Astrocyte (in vitro differentiated cells and primary cell): ENCODE data around the gene GRID2. TPM values are rescaled to one million over a fixed set of nuclear protein-coding genes. Genes with fewer than 3 reads are reported as not detected.
"Not testable (repeated sequence)": the region's sequence is repeated elsewhere in the genome, so short reads cannot be mapped to it uniquely, and the experiment has no call there.

Experiments used
- DNase-seq: peaks from one replicate; pipeline ENCODE4 v3.0.0-alpha.2; 2010; ENCODE audit warnings: low read depth
- FAIRE-seq: peaks from 2 replicates; lab custom pipeline; 2011; peaks lifted over from hg19 to GRCh38; lab: Jason Lieb, UNC
- H2AFZ ChIP-seq: 2 replicates; pipeline ENCODE4 v1.6.0; 2012; ENCODE audit warnings: low read depth, low read length, inconsistent platforms
- H3K27ac ChIP-seq: 2 replicates; pipeline ENCODE4 v1.5.1; 2011; ENCODE audit warnings: low read depth, low read length, inconsistent platforms
- H3K27me3 ChIP-seq: 2 replicates; pipeline ENCODE4 v1.6.0; 2011; ENCODE audit warnings: low read length, inconsistent platforms; ENCODE audit not compliant: insufficient read depth
- H3K36me3 ChIP-seq: 2 replicates; pipeline ENCODE4 v1.5.1; 2011; ENCODE audit warnings: low read length, inconsistent platforms; ENCODE audit not compliant: insufficient read depth
- H3K4me1 ChIP-seq: 2 replicates; pipeline ENCODE4 v1.5.1; 2011; ENCODE audit warnings: low read length, inconsistent platforms; ENCODE audit not compliant: insufficient read depth
- H3K4me2 ChIP-seq: 2 replicates; pipeline ENCODE4 v1.6.0; 2012; ENCODE audit warnings: low read length, inconsistent platforms
- H3K4me3 ChIP-seq: 2 replicates; pipeline ENCODE4 v1.5.1; 2011; ENCODE audit warnings: low read depth, mild to moderate bottlenecking, low read length, inconsistent platforms; ENCODE audit not compliant: insufficient read depth
- H3K79me2 ChIP-seq: 2 replicates; pipeline ENCODE4 v1.6.0; 2012; ENCODE audit warnings: mild to moderate bottlenecking, low read length, inconsistent platforms; ENCODE audit not compliant: insufficient read depth
- H3K9ac ChIP-seq: 2 replicates; pipeline ENCODE4 v1.6.0; 2012; ENCODE audit warnings: mild to moderate bottlenecking, low read length, inconsistent platforms
- H3K9me3 ChIP-seq: 2 replicates; pipeline ENCODE4 v1.5.1; 2012; ENCODE audit warnings: low read depth, mild to moderate bottlenecking, low read length, inconsistent platforms; ENCODE audit not compliant: insufficient read depth
- H4K20me1 ChIP-seq: 2 replicates; pipeline ENCODE4 v1.6.0; 2012; ENCODE audit warnings: low read length, inconsistent platforms; ENCODE audit not compliant: insufficient read depth
- H3K27ac Mint-ChIP-seq: one replicate; pipeline ENCODE4 v1.8.0; 2021; ENCODE audit warnings: mild to moderate bottlenecking, mixed read lengths; ENCODE audit not compliant: unreplicated experiment
- H3K27me3 Mint-ChIP-seq: one replicate; pipeline ENCODE4 v1.8.0; 2021; ENCODE audit warnings: low read depth, mixed read lengths; ENCODE audit not compliant: unreplicated experiment
- H3K36me3 Mint-ChIP-seq: one replicate; pipeline ENCODE4 v1.8.0; 2021; ENCODE audit warnings: low read depth, mixed read lengths; ENCODE audit not compliant: unreplicated experiment
- H3K4me1 Mint-ChIP-seq: one replicate; pipeline ENCODE4 v1.8.0; 2021; ENCODE audit warnings: low read depth, mixed read lengths; ENCODE audit not compliant: unreplicated experiment
- H3K4me3 Mint-ChIP-seq: one replicate; pipeline ENCODE4 v1.8.0; 2021; ENCODE audit warnings: mild to moderate bottlenecking, moderate library complexity, mixed read lengths; ENCODE audit not compliant: unreplicated experiment
- H3K9me3 Mint-ChIP-seq: one replicate; pipeline ENCODE4 v1.8.0; 2021; ENCODE audit warnings: mild to moderate bottlenecking, mixed read lengths; ENCODE audit not compliant: unreplicated experiment
- EZH2 ChIP-seq: IDR thresholded peaks from 2 replicates; pipeline ENCODE4 v1.6.1; 2012; ENCODE audit warnings: mild to moderate bottlenecking, low read length, inconsistent platforms; ENCODE audit not compliant: insufficient read depth
- total RNA-seq: library from RNA; stranded (reverse); gene quantifications from 2 replicates; pipeline ENCODE4 v1.2.1, GENCODE V29; 2021
- TF ChIP-seq, protein P1 (sequence below): IDR thresholded peaks from 2 replicates; pipeline ENCODE4 v1.5.1; 2011; ENCODE audit warnings: low read depth, mild to moderate bottlenecking, inconsistent platforms, low read length, moderate library complexity; ENCODE audit not compliant: insufficient read depth

Gene GRID2
- total RNA-seq, 1 donor from 2014 or later = 0.14 TPM

GRCh38 chr4:92406488-92406887 is 102.7 kb downstream of the GRID2 start:
- no peak for FAIRE-seq
- H3K4me3 Mint-ChIP-seq = no peak overlapping the region

GRCh38 chr4:92421920-92422319 is 118.2 kb downstream of the GRID2 start:
- no peaks in the 10 kb centered on the region for H3K27me3 ChIP-seq
- no peak for DNase-seq
- Mint-ChIP-seq H3K27ac (no peak overlapping the region), H3K9me3 (no peaks in the 10 kb centered on the region), H3K4me3 (no peak overlapping the region), H3K27me3 (no peaks in the 10 kb centered on the region), H3K36me3 (no peaks in the 10 kb centered on the region), H3K4me1 (no peaks in the 10 kb centered on the region)
- H3K4me2 ChIP-seq = no peak overlapping the region
- no peaks in the 10 kb centered on the region for H4K20me1 ChIP-seq
- no peak for TF ChIP-seq EZH2
- TF ChIP-seq, protein P1, sequence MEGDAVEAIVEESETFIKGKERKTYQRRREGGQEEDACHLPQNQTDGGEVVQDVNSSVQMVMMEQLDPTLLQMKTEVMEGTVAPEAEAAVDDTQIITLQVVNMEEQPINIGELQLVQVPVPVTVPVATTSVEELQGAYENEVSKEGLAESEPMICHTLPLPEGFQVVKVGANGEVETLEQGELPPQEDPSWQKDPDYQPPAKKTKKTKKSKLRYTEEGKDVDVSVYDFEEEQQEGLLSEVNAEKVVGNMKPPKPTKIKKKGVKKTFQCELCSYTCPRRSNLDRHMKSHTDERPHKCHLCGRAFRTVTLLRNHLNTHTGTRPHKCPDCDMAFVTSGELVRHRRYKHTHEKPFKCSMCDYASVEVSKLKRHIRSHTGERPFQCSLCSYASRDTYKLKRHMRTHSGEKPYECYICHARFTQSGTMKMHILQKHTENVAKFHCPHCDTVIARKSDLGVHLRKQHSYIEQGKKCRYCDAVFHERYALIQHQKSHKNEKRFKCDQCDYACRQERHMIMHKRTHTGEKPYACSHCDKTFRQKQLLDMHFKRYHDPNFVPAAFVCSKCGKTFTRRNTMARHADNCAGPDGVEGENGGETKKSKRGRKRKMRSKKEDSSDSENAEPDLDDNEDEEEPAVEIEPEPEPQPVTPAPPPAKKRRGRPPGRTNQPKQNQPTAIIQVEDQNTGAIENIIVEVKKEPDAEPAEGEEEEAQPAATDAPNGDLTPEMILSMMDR = no peak
- H3K79me2 ChIP-seq = no peaks in the 10 kb centered on the region
- no peak overlapping the region for H3K4me3 ChIP-seq
- FAIRE-seq = no peak
- H3K9ac ChIP-seq = no peak overlapping the region
- no peaks in the 10 kb centered on the region for H3K9me3 ChIP-seq
- no peaks in the 10 kb centered on the region for H3K4me1 ChIP-seq
- H3K36me3 ChIP-seq = no peaks in the 10 kb centered on the region
- H3K27ac ChIP-seq = no peak overlapping the region
- H2AFZ ChIP-seq = no peak overlapping the region

More at GRCh38 chr4:92406488-92406887, 102.7 kb downstream of the GRID2 start:
- H4K20me1 ChIP-seq = no peaks in the 10 kb centered on the region
- H3K27me3 ChIP-seq = no peaks in the 10 kb centered on the region
- no peaks in the 10 kb centered on the region for H3K4me1 ChIP-seq
- no peaks in the 10 kb centered on the region for H3K79me2 ChIP-seq
- no peaks in the 10 kb centered on the region for H3K9me3 ChIP-seq
- no peak overlapping the region for H3K27ac Mint-ChIP-seq
- H3K27me3 Mint-ChIP-seq = no peaks in the 10 kb centered on the region
- no peak for DNase-seq
- no peak overlapping the region for H2AFZ ChIP-seq
- H3K4me2 ChIP-seq = no peak overlapping the region
- no peaks in the 10 kb centered on the region for H3K4me1 Mint-ChIP-seq
- H3K9ac ChIP-seq = no peak overlapping the region
- H3K36me3 ChIP-seq = no peaks in the 10 kb centered on the region
- no peak overlapping the region for H3K27ac ChIP-seq
- no peaks in the 10 kb centered on the region for H3K9me3 Mint-ChIP-seq
- TF ChIP-seq, protein P1 = no peak
- no peak for TF ChIP-seq EZH2
- H3K4me3 ChIP-seq = no peak overlapping the region
- no peaks in the 10 kb centered on the region for H3K36me3 Mint-ChIP-seq

GRCh38 chr4:92433272-92433758 is 129.5 kb downstream of the GRID2 start:
- H3K27ac Mint-ChIP-seq = no peak overlapping the region
- H3K36me3 Mint-ChIP-seq = no peaks in the 10 kb centered on the region
- H3K27me3 Mint-ChIP-seq = no peaks in the 10 kb centered on the region
- Histone ChIP-seq H4K20me1 (no peaks in the 10 kb centered on the region), H2AFZ (no peak overlapping the region), H3K36me3 (no peaks in the 10 kb centered on the region), H3K4me1 (no peaks in the 10 kb centered on the region), H3K27me3 (no peaks in the 10 kb centered on the region), H3K4me2 (no peak overlapping the region), H3K27ac (no peak overlapping the region), H3K9me3 (peaks cover 3% of the 10 kb centered on the region), H3K79me2 (no peaks in the 10 kb centered on the region), H3K9ac (no peak overlapping the region), H3K4me3 (no peak overlapping the region)
- TF ChIP-seq, protein P1 = no peak
- no peak for TF ChIP-seq EZH2
- no peak overlapping the region for H3K4me3 Mint-ChIP-seq
- DNase-seq (no peak), FAIRE-seq (no peak)
- peaks cover 4% of the 10 kb centered on the region for H3K9me3 Mint-ChIP-seq
- H3K4me1 Mint-ChIP-seq = no peaks in the 10 kb centered on the region

DNA sequence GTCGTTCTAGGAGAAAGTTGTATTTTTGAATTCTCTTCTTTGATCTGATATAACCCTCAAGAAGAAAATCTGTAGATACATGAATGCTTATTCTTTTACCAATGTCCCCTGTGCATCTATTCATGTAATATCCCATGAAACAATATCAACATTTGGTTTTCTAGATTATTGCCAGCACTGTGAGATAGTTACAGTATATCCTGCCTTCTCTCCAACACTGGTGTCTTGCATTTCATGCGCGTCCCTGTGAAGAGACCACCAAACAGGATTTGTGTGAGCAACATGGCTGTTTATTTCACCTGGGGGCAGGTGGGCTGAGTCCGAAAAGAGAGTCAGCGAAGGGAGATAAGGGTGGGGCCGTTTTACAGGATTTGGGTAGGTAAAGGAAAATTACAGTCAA is 135.0 kb downstream of the GRID2 start:
- not testable (repeated sequence) for H3K27ac ChIP-seq, H3K36me3 Mint-ChIP-seq, H3K36me3 ChIP-seq, H3K27me3 ChIP-seq, H3K4me3 ChIP-seq, H4K20me1 ChIP-seq, H3K9me3 ChIP-seq, H3K4me3 Mint-ChIP-seq, H3K27ac Mint-ChIP-seq, H3K4me1 ChIP-seq, H3K4me1 Mint-ChIP-seq, H3K79me2 ChIP-seq, FAIRE-seq, H2AFZ ChIP-seq, H3K9ac ChIP-seq, H3K9me3 Mint-ChIP-seq, H3K4me2 ChIP-seq, DNase-seq
- H3K27me3 Mint-ChIP-seq = peaks cover 22% of the 10 kb centered on the region
